Measurements from ENCODE around the gene TNS3. TPM values are rescaled to one million over a fixed set of nuclear protein-coding genes. Genes with fewer than 3 reads are reported as not detected.

The TNS3 gene
- total and polyA plus RNA-seq, 9 of the 15 experiments (the other 6 are each of a cell fraction or from before 2014, with no cell fraction given): 0.20 TPM; not detected in 8

DNA sequence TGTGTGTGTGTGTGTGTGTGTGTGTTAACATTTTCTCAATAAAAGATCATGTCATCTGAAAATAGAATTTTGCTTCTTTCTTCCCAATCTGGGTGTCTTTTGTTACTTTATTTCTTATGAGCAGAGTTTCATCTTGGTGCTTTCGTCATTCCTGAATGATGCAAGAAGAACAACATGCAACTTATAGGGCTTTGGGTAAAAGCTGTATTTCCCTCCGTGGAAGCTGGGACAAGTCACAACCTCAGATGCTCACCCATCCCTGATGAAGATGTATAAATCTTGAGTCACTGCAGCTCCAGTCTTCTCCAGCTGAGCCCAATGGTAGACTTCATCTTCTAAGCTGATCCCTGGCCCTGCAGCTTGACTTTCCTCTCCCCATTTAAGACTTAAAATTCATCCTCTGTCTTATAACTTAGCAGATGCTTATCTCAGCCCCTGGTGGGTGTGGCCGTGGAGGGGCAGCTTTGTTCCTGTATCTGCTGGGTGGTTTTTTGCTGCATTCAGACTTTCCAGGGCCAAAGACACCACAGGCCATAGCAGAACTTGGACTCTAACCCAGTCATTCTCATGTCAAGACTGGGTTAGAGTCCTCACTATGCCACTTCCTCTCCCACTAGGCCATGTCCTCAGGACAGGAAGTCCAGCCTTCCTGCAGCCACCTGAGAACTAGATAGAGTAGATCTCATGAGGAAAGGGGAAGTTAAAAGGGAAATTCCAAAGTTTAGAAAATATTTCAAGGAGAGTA is 356.4 kb downstream of the TNS3 start (continued):
- no peak for TF ChIP-seq MTA2 (IDR thresholded peaks at IDR 0.05; ENCODE audit: low read depth)
- no peak for TF ChIP-seq ZNF121 (CRISPR knock-in tag; conservative IDR thresholded peaks at IDR 0.05)
- TF ChIP-seq ZNF3 (CRISPR knock-in tag; IDR thresholded peaks at IDR 0.05): no peak
- TF ChIP-seq, protein P1, sequence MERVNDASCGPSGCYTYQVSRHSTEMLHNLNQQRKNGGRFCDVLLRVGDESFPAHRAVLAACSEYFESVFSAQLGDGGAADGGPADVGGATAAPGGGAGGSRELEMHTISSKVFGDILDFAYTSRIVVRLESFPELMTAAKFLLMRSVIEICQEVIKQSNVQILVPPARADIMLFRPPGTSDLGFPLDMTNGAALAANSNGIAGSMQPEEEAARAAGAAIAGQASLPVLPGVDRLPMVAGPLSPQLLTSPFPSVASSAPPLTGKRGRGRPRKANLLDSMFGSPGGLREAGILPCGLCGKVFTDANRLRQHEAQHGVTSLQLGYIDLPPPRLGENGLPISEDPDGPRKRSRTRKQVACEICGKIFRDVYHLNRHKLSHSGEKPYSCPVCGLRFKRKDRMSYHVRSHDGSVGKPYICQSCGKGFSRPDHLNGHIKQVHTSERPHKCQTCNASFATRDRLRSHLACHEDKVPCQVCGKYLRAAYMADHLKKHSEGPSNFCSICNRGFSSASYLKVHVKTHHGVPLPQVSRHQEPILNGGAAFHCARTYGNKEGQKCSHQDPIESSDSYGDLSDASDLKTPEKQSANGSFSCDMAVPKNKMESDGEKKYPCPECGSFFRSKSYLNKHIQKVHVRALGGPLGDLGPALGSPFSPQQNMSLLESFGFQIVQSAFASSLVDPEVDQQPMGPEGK (CRISPR knock-in tag; IDR thresholded peaks at IDR 0.05; ENCODE audit: borderline replicate concordance): no peak
- TF ChIP-seq ZNF224 (CRISPR knock-in tag; IDR thresholded peaks at IDR 0.05): no peak
- no peak for TF ChIP-seq ZNF586 (CRISPR knock-in tag; conservative IDR thresholded peaks at IDR 0.05)
- no peak for TF ChIP-seq NCOA6 (IDR thresholded peaks at IDR 0.05)
- TF ChIP-seq STAT5B (CRISPR knock-in tag; IDR thresholded peaks at IDR 0.05): no peak
- TF ChIP-seq SPI1 (IDR thresholded peaks at IDR 0.05; ENCODE audit: borderline replicate concordance, low read depth, low read length): peak; percentile 94
- TF ChIP-seq RHOXF2B (CRISPR knock-in tag; conservative IDR thresholded peaks at IDR 0.05): no peak
- TF ChIP-seq, protein P2, sequence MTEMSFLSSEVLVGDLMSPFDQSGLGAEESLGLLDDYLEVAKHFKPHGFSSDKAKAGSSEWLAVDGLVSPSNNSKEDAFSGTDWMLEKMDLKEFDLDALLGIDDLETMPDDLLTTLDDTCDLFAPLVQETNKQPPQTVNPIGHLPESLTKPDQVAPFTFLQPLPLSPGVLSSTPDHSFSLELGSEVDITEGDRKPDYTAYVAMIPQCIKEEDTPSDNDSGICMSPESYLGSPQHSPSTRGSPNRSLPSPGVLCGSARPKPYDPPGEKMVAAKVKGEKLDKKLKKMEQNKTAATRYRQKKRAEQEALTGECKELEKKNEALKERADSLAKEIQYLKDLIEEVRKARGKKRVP (CRISPR knock-in tag; IDR thresholded peaks at IDR 0.05): 0 out of 2 replicates have a peak, but pooled peaks have one; percentile 17
- peak in 1 of 2 experiments; percentile 33; a peak in 1 of 4 replicates for TF ChIP-seq TRIM24 (IDR thresholded peaks at IDR 0.05)
- peak; percentile 54 for TF ChIP-seq CEBPB (tag; IDR thresholded peaks at IDR 0.05)
- no peak for TF ChIP-seq EZH2 (IDR thresholded peaks at IDR 0.05; ENCODE audit: borderline replicate concordance, low read depth, low read length)
- TF ChIP-seq, protein P3, sequence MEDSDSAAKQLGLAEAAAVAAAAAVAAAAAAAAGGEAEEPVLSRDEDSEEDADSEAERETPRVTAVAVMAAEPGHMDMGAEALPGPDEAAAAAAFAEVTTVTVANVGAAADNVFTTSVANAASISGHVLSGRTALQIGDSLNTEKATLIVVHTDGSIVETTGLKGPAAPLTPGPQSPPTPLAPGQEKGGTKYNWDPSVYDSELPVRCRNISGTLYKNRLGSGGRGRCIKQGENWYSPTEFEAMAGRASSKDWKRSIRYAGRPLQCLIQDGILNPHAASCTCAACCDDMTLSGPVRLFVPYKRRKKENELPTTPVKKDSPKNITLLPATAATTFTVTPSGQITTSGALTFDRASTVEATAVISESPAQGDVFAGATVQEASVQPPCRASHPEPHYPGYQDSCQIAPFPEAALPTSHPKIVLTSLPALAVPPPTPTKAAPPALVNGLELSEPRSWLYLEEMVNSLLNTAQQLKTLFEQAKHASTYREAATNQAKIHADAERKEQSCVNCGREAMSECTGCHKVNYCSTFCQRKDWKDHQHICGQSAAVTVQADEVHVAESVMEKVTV (CRISPR knock-in tag; IDR thresholded peaks at IDR 0.05): 0 out of 2 replicates have a peak, but pooled peaks have one; percentile 27
- TF ChIP-seq TBP (optimal IDR thresholded peaks at IDR 0.05; ENCODE audit: low read depth, low read length): no peak
- no peak for TF ChIP-seq ADNP (tag; IDR thresholded peaks at IDR 0.05)
- TF ChIP-seq ZNF384 (IDR thresholded peaks at IDR 0.05; ENCODE audit: low read depth, low read length): no peak
- TF ChIP-seq RFX5 (IDR thresholded peaks at IDR 0.05; ENCODE audit: low read depth, low read length): no peak
